Mesendoderm (in vitro differentiated cells): ENCODE results near the gene IPO5.
"Not testable (repeated sequence)": the region's sequence is repeated elsewhere in the genome, so short reads cannot be mapped to it uniquely, and the experiment has no call there.

ENCODE experiments used
- DNase-seq: peaks from one replicate; pipeline ENCODE4 v3.0.0; 2013
- H2AK5ac ChIP-seq: 2 replicates; pipeline ENCODE4 v1.6.1; 2013; ENCODE audit warnings: low read length, inconsistent platforms
- H2BK120ac ChIP-seq: 2 replicates; pipeline ENCODE4 v1.6.1; 2013; ENCODE audit warnings: low read depth, mild to moderate bottlenecking, low read length, moderate library complexity, mixed read lengths
- H2BK15ac ChIP-seq: replicated peaks from 2 replicates; pipeline ENCODE4 v1.6.1; 2013; ENCODE audit warnings: low read depth, mild to moderate bottlenecking, moderate library complexity
- H2BK5ac ChIP-seq: 2 replicates; pipeline ENCODE4 v1.6.1; 2013; ENCODE audit warnings: low read length, inconsistent platforms
- H3K18ac ChIP-seq: 2 replicates; pipeline ENCODE4 v1.6.1; 2013; ENCODE audit warnings: mild to moderate bottlenecking, low read length, mixed read lengths
- H3K23ac ChIP-seq: one replicate; pipeline ENCODE4 v1.6.1; 2013; ENCODE audit warnings: low read length
- H3K27ac ChIP-seq: 2 replicates; pipeline ENCODE4 v1.5.1; 2013; ENCODE audit warnings: low read depth, mild to moderate bottlenecking, inconsistent platforms, low read length, moderate library complexity
- H3K27me3 ChIP-seq: 2 replicates; pipeline ENCODE4 v1.6.1; 2013; ENCODE audit warnings: low read length, control low read depth, mild to moderate bottlenecking, inconsistent platforms; ENCODE audit not compliant: insufficient read depth, poor library complexity
- H3K36me3 ChIP-seq: 2 replicates; pipeline ENCODE4 v1.6.1; 2013; ENCODE audit warnings: low read length, inconsistent platforms; ENCODE audit not compliant: control insufficient read depth, insufficient read depth
- H3K4ac ChIP-seq: one replicate; pipeline ENCODE4 v1.6.1; 2013; ENCODE audit warnings: low read depth, mild to moderate bottlenecking, low read length, moderate library complexity
- H3K4me1 ChIP-seq: 2 replicates; pipeline ENCODE4 v1.6.1; 2013; ENCODE audit warnings: low read depth, low read length, inconsistent platforms; ENCODE audit not compliant: control insufficient read depth
- H3K4me2 ChIP-seq: 2 replicates; pipeline ENCODE4 v1.6.1; 2013; ENCODE audit warnings: low read length
- H3K4me3 ChIP-seq: 2 replicates; pipeline ENCODE4 v1.5.1; 2013; ENCODE audit warnings: mild to moderate bottlenecking, low read length
- H3K56ac ChIP-seq: one replicate; pipeline ENCODE4 v1.6.1; 2013; ENCODE audit warnings: low read length
- H3K79me1 ChIP-seq: 2 replicates; pipeline ENCODE4 v1.6.1; 2013; ENCODE audit warnings: low read length, inconsistent platforms
- H3K79me2 ChIP-seq: 2 replicates; pipeline ENCODE4 v1.6.1; 2013; ENCODE audit warnings: mild to moderate bottlenecking, low read length; ENCODE audit not compliant: control insufficient read depth, insufficient read depth
- H3K9ac ChIP-seq: 2 replicates; pipeline ENCODE4 v1.6.1; 2013; ENCODE audit warnings: low read length, inconsistent platforms
- H4K5ac ChIP-seq: one replicate; pipeline ENCODE4 v1.6.1; 2013; ENCODE audit warnings: low read length
- H4K8ac ChIP-seq: one replicate; pipeline ENCODE4 v1.6.1; 2013; ENCODE audit warnings: low read depth, mild to moderate bottlenecking, control low read depth, low read length, moderate library complexity
- WGBS: extraction: QIAGEN DNeasy Blood & Tissue Kit; methylation state at CpG from one replicate; pipeline ENCODE4 v1.1.7; 2013; ENCODE audit warnings: low lambda C conversion rate, missing lambda C conversion rate; ENCODE audit not compliant: insufficient coverage; ENCODE audit errors: extremely low coverage; 5-methylcytosine and 5-hydroxymethylcytosine counted together

The IPO5 gene

GRCh38 chr13:97952831-97953230 lies 644 bp upstream of the IPO5 start:
- H2BK120ac ChIP-seq, H3K4me1 ChIP-seq, H3K4me2 ChIP-seq, H3K27me3 ChIP-seq, H3K18ac ChIP-seq, H3K36me3 ChIP-seq, H3K27ac ChIP-seq, H3K79me1 ChIP-seq, H3K4me3 ChIP-seq, DNase-seq, H3K79me2 ChIP-seq, H3K23ac ChIP-seq, H2BK15ac ChIP-seq, H3K56ac ChIP-seq, H3K4ac ChIP-seq, H4K8ac ChIP-seq, H2BK5ac ChIP-seq, H3K9ac ChIP-seq, H4K5ac ChIP-seq, H2AK5ac ChIP-seq: not testable (repeated sequence)
- WGBS = no CpG with 5 or more reads among the region's 4 CpGs

GRCh38 chr13:97961340-97961739 lies 7.9 kb downstream of the IPO5 start:
- Histone ChIP-seq H3K56ac (no peak overlapping the region), H2BK15ac (no peak overlapping the region)

GRCh38 chr13:97962887-97963286 lies 9.4 kb downstream of the IPO5 start:
- Histone ChIP-seq H2BK5ac (no peak overlapping the region), H3K4me1 (no peaks in the 10 kb centered on the region), H3K27ac (no peak overlapping the region), H4K5ac (no peak overlapping the region), H3K79me1 (no peaks in the 10 kb centered on the region), H3K4ac (no peak overlapping the region), H2AK5ac (no peak overlapping the region), H3K4me3 (no peak overlapping the region), H3K23ac (no peak overlapping the region), H3K27me3 (no peaks in the 10 kb centered on the region), H3K79me2 (no peaks in the 10 kb centered on the region), H3K9ac (no peak overlapping the region), H3K4me2 (no peak overlapping the region), H4K8ac (no peak overlapping the region), H3K18ac (no peak overlapping the region), H3K56ac (no peak overlapping the region), H2BK15ac (no peak overlapping the region), H3K36me3 (no peaks in the 10 kb centered on the region), H2BK120ac (no peak overlapping the region)
- WGBS = no CpG with 5 or more reads among the region's 2 CpGs
- no peak for DNase-seq

More at GRCh38 chr13:97961340-97961739, 7.9 kb downstream of the IPO5 start:
- no peaks in the 10 kb centered on the region for H3K79me2 ChIP-seq
- H3K4me1 ChIP-seq = no peaks in the 10 kb centered on the region
- no peak overlapping the region for H3K27ac ChIP-seq
- no peak for DNase-seq
- no peak overlapping the region for H3K18ac ChIP-seq
- no peak overlapping the region for H4K8ac ChIP-seq
- H3K4me2 ChIP-seq = no peak overlapping the region
- no peaks in the 10 kb centered on the region for H3K36me3 ChIP-seq
- H3K23ac ChIP-seq = no peak overlapping the region
- no peak overlapping the region for H3K9ac ChIP-seq
- no peak overlapping the region for H4K5ac ChIP-seq
- H2BK120ac ChIP-seq = no peak overlapping the region
- WGBS = no CpG with 5 or more reads among the region's 6 CpGs
- no peak overlapping the region for H2AK5ac ChIP-seq
- no peak overlapping the region for H3K4me3 ChIP-seq
- no peaks in the 10 kb centered on the region for H3K27me3 ChIP-seq
- H2BK5ac ChIP-seq = no peak overlapping the region
- H3K79me1 ChIP-seq = no peaks in the 10 kb centered on the region
- H3K4ac ChIP-seq = no peak overlapping the region

- Histone ChIP-seq H3K36me3 (no peaks in the 10 kb centered on the region), H3K79me1 (no peaks in the 10 kb centered on the region), H3K56ac (no peak overlapping the region)
These were observed 13.8 kb downstream of the IPO5 start for GRCh38 chr13:97967226-97967625.

GRCh38 chr13:97967948-97968347 lies 14.5 kb downstream of the IPO5 start:
- Histone ChIP-seq H3K18ac (no peak overlapping the region), H3K4ac (no peak overlapping the region), H3K27ac (no peak overlapping the region), H3K27me3 (no peaks in the 10 kb centered on the region), H4K5ac (no peak overlapping the region), H3K4me2 (no peak overlapping the region), H3K79me1 (no peaks in the 10 kb centered on the region), H2BK15ac (no peak overlapping the region), H3K9ac (no peak overlapping the region), H4K8ac (no peak overlapping the region), H3K4me3 (no peak overlapping the region), H3K36me3 (no peaks in the 10 kb centered on the region), H2BK5ac (no peak overlapping the region), H2AK5ac (no peak overlapping the region), H3K4me1 (no peaks in the 10 kb centered on the region), H2BK120ac (no peak overlapping the region), H3K23ac (no peak overlapping the region), H3K79me2 (no peaks in the 10 kb centered on the region), H3K56ac (no peak overlapping the region)
- DNase-seq = no peak
- WGBS = no CpG with 5 or more reads among the region's 3 CpGs

More at GRCh38 chr13:97967226-97967625, 13.8 kb downstream of the IPO5 start:
- H2BK15ac ChIP-seq = no peak overlapping the region
- no peak overlapping the region for H2BK5ac ChIP-seq
- H2BK120ac ChIP-seq = no peak overlapping the region
- no peak overlapping the region for H2AK5ac ChIP-seq
- H3K27ac ChIP-seq = no peak overlapping the region
- no peak overlapping the region for H3K18ac ChIP-seq
- no peak overlapping the region for H3K4me3 ChIP-seq
- H3K79me2 ChIP-seq = no peaks in the 10 kb centered on the region
- H3K4me1 ChIP-seq = no peaks in the 10 kb centered on the region
- no peak overlapping the region for H3K23ac ChIP-seq
- no peak for DNase-seq
- no peaks in the 10 kb centered on the region for H3K27me3 ChIP-seq
- H4K5ac ChIP-seq = no peak overlapping the region
- H3K9ac ChIP-seq = no peak overlapping the region
- H3K4me2 ChIP-seq = no peak overlapping the region
- no peak overlapping the region for H4K8ac ChIP-seq
- no peak overlapping the region for H3K4ac ChIP-seq

GRCh38 chr13:97971519-97971918 lies 18.0 kb downstream of the IPO5 start:
- no peak overlapping the region for H2AK5ac ChIP-seq

More at GRCh38 chr13:97971519-97971918, 18.0 kb downstream of the IPO5 start:
- WGBS = no CpG with 5 or more reads among the region's 5 CpGs
- Histone ChIP-seq H4K8ac (no peak overlapping the region), H3K18ac (no peak overlapping the region), H3K56ac (no peak overlapping the region), H4K5ac (no peak overlapping the region), H3K27me3 (no peaks in the 10 kb centered on the region), H3K4me2 (no peak overlapping the region), H3K9ac (no peak overlapping the region), H3K4ac (no peak overlapping the region), H3K79me2 (no peaks in the 10 kb centered on the region), H3K4me1 (no peaks in the 10 kb centered on the region), H2BK120ac (no peak overlapping the region), H3K27ac (no peak overlapping the region), H3K79me1 (no peaks in the 10 kb centered on the region), H3K23ac (no peak overlapping the region), H3K36me3 (no peaks in the 10 kb centered on the region), H3K4me3 (no peak overlapping the region), H2BK15ac (no peak overlapping the region), H2BK5ac (no peak overlapping the region)
- no peak for DNase-seq
